Neural cell (in vitro differentiated cells): ENCODE data around the gene SGPP1.

Source experiments
- CTCF ChIP-seq: fragments of 450-650 bp; IDR thresholded peaks from 2 replicates; pipeline ENCODE4 v1.5.1; 2014; ENCODE audit warnings: antibody characterized with exemption, mild to moderate bottlenecking, moderate library complexity; ENCODE audit not compliant: poor library complexity, severe bottlenecking
- EP300 ChIP-seq: fragments of 450-650 bp; conservative IDR thresholded peaks from 2 replicates; pipeline ENCODE4 v1.6.1; 2014; ENCODE audit warnings: antibody characterized with exemption, mild to moderate bottlenecking, moderate library complexity; ENCODE audit not compliant: poor library complexity, severe bottlenecking
- EZH2 ChIP-seq: fragments of 200-600, 300-800 bp; shearing (Covaris generic), sonication (generic); IDR thresholded peaks from 2 replicates; pipeline ENCODE4 v1.6.1; 2014; ENCODE audit warnings: antibody characterized with exemption, low read length, borderline replicate concordance, mild to moderate bottlenecking; ENCODE audit not compliant: insufficient read depth, poor library complexity, severe bottlenecking
- POLR2AphosphoS5 ChIP-seq: IDR thresholded peaks from 2 replicates; pipeline ENCODE4 v1.6.1; 2012
- SMC3 ChIP-seq: fragments of 450-650 bp; conservative IDR thresholded peaks from 2 replicates; pipeline ENCODE4 v1.6.1; 2014; ENCODE audit warnings: antibody characterized with exemption, mild to moderate bottlenecking, moderate library complexity; ENCODE audit not compliant: poor library complexity
- TAF1 ChIP-seq: IDR thresholded peaks from 2 replicates; pipeline ENCODE4 v1.6.1; 2012; ENCODE audit warnings: low read depth

- no peak for TF ChIP-seq TAF1
- TF ChIP-seq EZH2: no peak
- no peak for TF ChIP-seq POLR2AphosphoS5
- TF ChIP-seq CTCF: no peak
- TF ChIP-seq EP300: no peak
- no peak for TF ChIP-seq SMC3
These were observed 45.6 kb upstream of the SGPP1 start for GRCh38 chr14:63773504-63773903.
